ENCODE results near the gene RAB3D.

Gene RAB3D

GRCh38 chr19:11281356-11282049, 58.0 kb downstream of the RAB3D start:
- WGBS, 2 donors (ENCODE audit: extremely low coverage in 2 of 2, insufficient read length in 2 of 2, insufficient replicate concordance in 1 of 2) = no CpG with 5 or more reads among the region's 11 CpGs
- Histone ChIP-seq H3K27ac (replicated peaks; ENCODE audit: low read length) (no peak overlapping the region), H2BK120ac (ENCODE audit: low read depth, low read length) (no peak overlapping the region), H3K14ac (ENCODE audit: low read length) (no peak overlapping the region), H2AFZ (ENCODE audit: low read length) (no peak overlapping the region), H3K4me1 (ENCODE audit: control insufficient read depth in 2 of 2, insufficient read depth in 1 of 2, low read depth in 1 of 2, low read length in 2 of 2) (peaks cover 2 to 14% of the 10 kb centered on the region in 2 donors), H3K18ac (ENCODE audit: low read length) (no peak overlapping the region), H3K27me3 (ENCODE audit: control insufficient read depth in 3 of 3, insufficient read depth in 3 of 3, low read depth in 1 of 3, low read length in 3 of 3) (no peaks in the 10 kb centered on the region), H3K4me2 (ENCODE audit: insufficient read depth, low read length, poor library complexity, severe bottlenecking) (no peak overlapping the region), H3K4ac (ENCODE audit: low read length) (no peak overlapping the region), H3K9me3 (replicated peaks in 1 of 2; ENCODE audit: control insufficient read depth in 2 of 2, insufficient read depth in 1 of 2, low read depth in 1 of 2, low read length in 2 of 2) (peaks cover 4% of the 10 kb centered on the region in 2 donors), H4K91ac (ENCODE audit: low read depth, low read length, poor library complexity) (no peak overlapping the region), H3K9ac (ENCODE audit: low read depth, low read length, poor library complexity) (no peak overlapping the region), H3K4me3 (ENCODE audit: low read length in 2 of 2) (no peak overlapping the region), H2BK12ac (ENCODE audit: low read length) (no peak overlapping the region), H2BK5ac (ENCODE audit: low read length) (no peak overlapping the region), H3K36me3 (replicated peaks in 1 of 2; ENCODE audit: control insufficient read depth in 2 of 2, insufficient read depth in 2 of 2, low read length in 2 of 2) (no peaks in the 10 kb centered on the region), H2AK5ac (ENCODE audit: low read depth, low read length) (no peak overlapping the region), H3K79me1 (ENCODE audit: low read depth, low read length) (no peaks in the 10 kb centered on the region), H2BK15ac (ENCODE audit: low read length) (no peak overlapping the region), H4K8ac (ENCODE audit: low read depth, low read length) (no peak overlapping the region), H3K23ac (ENCODE audit: low read depth, low read length, poor library complexity) (no peak overlapping the region)
- DNase-seq (ENCODE audit: low spot score) = no peak

DNA sequence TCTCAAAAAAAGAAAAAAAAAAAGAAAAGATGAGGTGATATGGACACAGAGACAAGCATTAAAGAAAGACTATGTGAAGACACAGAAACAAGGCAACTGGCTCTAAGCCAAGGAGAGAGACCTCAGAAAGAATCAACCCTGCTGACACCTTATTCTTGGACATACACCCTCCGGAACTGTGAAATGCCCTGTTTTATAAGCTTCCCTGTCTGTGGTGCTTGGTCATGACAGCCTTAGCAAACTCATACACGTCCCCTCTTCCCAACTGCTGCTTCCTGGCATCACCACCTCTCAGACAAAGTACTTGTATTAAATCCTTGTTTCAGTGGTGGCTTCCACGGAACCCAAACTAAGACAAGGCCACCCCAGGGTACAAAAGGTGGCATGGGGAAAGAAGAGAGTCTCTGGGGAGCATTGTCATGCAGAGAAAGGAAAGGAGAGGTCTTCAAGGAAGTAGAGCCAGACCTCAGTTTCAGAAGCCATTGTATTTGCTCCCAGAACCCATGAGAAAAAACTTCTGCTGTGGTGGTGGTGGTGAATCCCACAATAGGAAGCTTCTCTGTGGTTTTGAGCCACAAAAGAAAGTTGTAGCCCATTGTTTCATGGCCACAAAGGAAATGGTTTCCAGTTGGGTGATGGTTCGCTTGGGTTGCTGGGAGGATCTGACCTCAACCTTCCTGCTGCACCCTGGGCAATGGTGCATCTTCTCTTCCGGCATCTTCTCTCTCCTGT, 59.8 kb downstream of the RAB3D start:
- Histone ChIP-seq H3K18ac (ENCODE audit: low read length) (no peak overlapping the region), H2BK15ac (ENCODE audit: low read length) (no peak overlapping the region)

GRCh38 chr19:11278670-11279069, 60.8 kb downstream of the RAB3D start:
- H3K4ac ChIP-seq (ENCODE audit: low read length) = no peak overlapping the region
- no peak overlapping the region for H3K9ac ChIP-seq (ENCODE audit: low read depth, low read length, poor library complexity)
- H3K79me1 ChIP-seq (ENCODE audit: low read depth, low read length) = no peaks in the 10 kb centered on the region
- H3K27me3 ChIP-seq (ENCODE audit: control insufficient read depth in 3 of 3, insufficient read depth in 3 of 3, low read depth in 1 of 3, low read length in 3 of 3) = no peaks in the 10 kb centered on the region
- H2BK5ac ChIP-seq (ENCODE audit: low read length) = no peak overlapping the region
- no peak overlapping the region for H3K23ac ChIP-seq (ENCODE audit: low read depth, low read length, poor library complexity)
- H3K18ac ChIP-seq (ENCODE audit: low read length) = no peak overlapping the region
- no peak for DNase-seq (ENCODE audit: low spot score)
- no peak overlapping the region for H3K27ac ChIP-seq (replicated peaks; ENCODE audit: low read length)
- H4K8ac ChIP-seq (ENCODE audit: low read depth, low read length) = no peak overlapping the region
- no peaks in the 10 kb centered on the region for H3K36me3 ChIP-seq (replicated peaks in 1 of 2; ENCODE audit: control insufficient read depth in 2 of 2, insufficient read depth in 2 of 2, low read length in 2 of 2)
- H3K14ac ChIP-seq (ENCODE audit: low read length) = no peak overlapping the region
- no CpG with 5 or more reads among the region's 6 CpGs for WGBS, 2 donors (ENCODE audit: extremely low coverage in 2 of 2, insufficient read length in 2 of 2, insufficient replicate concordance in 1 of 2)
- H2AFZ ChIP-seq (ENCODE audit: low read length) = no peak overlapping the region
- no peak overlapping the region for H4K91ac ChIP-seq (ENCODE audit: low read depth, low read length, poor library complexity)
- peaks cover 2 to 21% of the 10 kb centered on the region in 2 donors for H3K4me1 ChIP-seq (ENCODE audit: control insufficient read depth in 2 of 2, insufficient read depth in 1 of 2, low read depth in 1 of 2, low read length in 2 of 2)
- H3K4me2 ChIP-seq (ENCODE audit: insufficient read depth, low read length, poor library complexity, severe bottlenecking) = no peak overlapping the region
- no peak overlapping the region for H2BK12ac ChIP-seq (ENCODE audit: low read length)
- H3K4me3 ChIP-seq (ENCODE audit: low read length in 2 of 2) = no peak overlapping the region
- H2BK120ac ChIP-seq (ENCODE audit: low read depth, low read length) = no peak overlapping the region
- peaks cover 4% of the 10 kb centered on the region in 2 donors for H3K9me3 ChIP-seq (replicated peaks in 1 of 2; ENCODE audit: control insufficient read depth in 2 of 2, insufficient read depth in 1 of 2, low read depth in 1 of 2, low read length in 2 of 2)
- no peak overlapping the region for H2AK5ac ChIP-seq (ENCODE audit: low read depth, low read length)
- no peak overlapping the region for H2BK15ac ChIP-seq (ENCODE audit: low read length)

More for the DNA sequence above, 59.8 kb downstream of the RAB3D start:
- Histone ChIP-seq H4K8ac (ENCODE audit: low read depth, low read length) (no peak overlapping the region), H2AK5ac (ENCODE audit: low read depth, low read length) (no peak overlapping the region), H3K27ac (replicated peaks; ENCODE audit: low read length) (no peak overlapping the region), H3K4me2 (ENCODE audit: insufficient read depth, low read length, poor library complexity, severe bottlenecking) (no peak overlapping the region), H4K91ac (ENCODE audit: low read depth, low read length, poor library complexity) (no peak overlapping the region), H3K9me3 (replicated peaks in 1 of 2; ENCODE audit: control insufficient read depth in 2 of 2, insufficient read depth in 1 of 2, low read depth in 1 of 2, low read length in 2 of 2) (peaks cover 4% of the 10 kb centered on the region in 2 donors), H3K79me1 (ENCODE audit: low read depth, low read length) (no peaks in the 10 kb centered on the region), H3K27me3 (ENCODE audit: control insufficient read depth in 3 of 3, insufficient read depth in 3 of 3, low read depth in 1 of 3, low read length in 3 of 3) (no peaks in the 10 kb centered on the region), H2BK120ac (ENCODE audit: low read depth, low read length) (peak overlapping the region; percentile 91), H3K23ac (ENCODE audit: low read depth, low read length, poor library complexity) (no peak overlapping the region), H2BK12ac (ENCODE audit: low read length) (no peak overlapping the region), H3K4me1 (ENCODE audit: control insufficient read depth in 2 of 2, insufficient read depth in 1 of 2, low read depth in 1 of 2, low read length in 2 of 2) (peaks cover 2 to 21% of the 10 kb centered on the region in 2 donors), H3K36me3 (replicated peaks in 1 of 2; ENCODE audit: control insufficient read depth in 2 of 2, insufficient read depth in 2 of 2, low read length in 2 of 2) (no peaks in the 10 kb centered on the region), H2BK5ac (ENCODE audit: low read length) (no peak overlapping the region), H2AFZ (ENCODE audit: low read length) (peak overlapping the region; percentile 68), H3K14ac (ENCODE audit: low read length) (no peak overlapping the region), H3K9ac (ENCODE audit: low read depth, low read length, poor library complexity) (no peak overlapping the region), H3K4me3 (ENCODE audit: low read length in 2 of 2) (no peak overlapping the region), H3K4ac (ENCODE audit: low read length) (no peak overlapping the region)
- WGBS, 2 donors (ENCODE audit: extremely low coverage in 2 of 2, insufficient read length in 2 of 2, insufficient replicate concordance in 1 of 2) = no CpG with 5 or more reads among the region's 5 CpGs
- DNase-seq (ENCODE audit: low spot score) = no peak

DNA sequence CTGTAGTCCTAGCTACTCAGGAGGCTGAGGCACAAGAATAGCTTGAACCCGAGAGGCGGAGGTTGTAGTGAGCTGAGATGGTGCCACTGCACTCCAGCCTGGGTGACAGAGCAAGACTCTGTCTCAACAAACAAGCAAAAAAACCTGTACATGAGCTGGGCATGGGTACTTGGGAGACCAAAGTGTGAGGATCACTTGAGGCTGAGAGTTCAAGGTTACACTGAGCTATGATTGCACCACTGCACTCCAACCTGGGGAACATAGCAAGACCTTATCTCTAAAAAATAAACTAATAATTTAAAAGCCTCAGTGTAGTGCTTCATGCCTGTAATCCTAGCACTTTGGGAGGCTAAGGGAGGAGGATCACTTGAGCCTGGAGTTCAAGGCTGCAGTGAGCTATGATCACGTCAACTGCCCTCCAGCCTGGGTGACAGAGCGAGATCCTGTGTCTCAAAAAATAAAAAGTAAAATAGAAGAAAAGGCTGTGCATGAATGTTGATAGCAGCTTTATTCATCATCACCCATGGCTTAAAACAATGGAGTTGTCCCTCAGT, 64.8 kb downstream of the RAB3D start:
- no peak overlapping the region for H3K27ac ChIP-seq (replicated peaks; ENCODE audit: low read length)
- DNase-seq (ENCODE audit: low spot score) = no peak
- H4K91ac ChIP-seq (ENCODE audit: low read depth, low read length, poor library complexity) = no peak overlapping the region
- H2BK15ac ChIP-seq (ENCODE audit: low read length) = no peak overlapping the region
- no peak overlapping the region for H3K4me2 ChIP-seq (ENCODE audit: insufficient read depth, low read length, poor library complexity, severe bottlenecking)
- no peak overlapping the region for H3K18ac ChIP-seq (ENCODE audit: low read length)
- no peak overlapping the region for H3K14ac ChIP-seq (ENCODE audit: low read length)
- H2AK5ac ChIP-seq (ENCODE audit: low read depth, low read length) = no peak overlapping the region
- no peaks in the 10 kb centered on the region for H3K27me3 ChIP-seq (ENCODE audit: control insufficient read depth in 3 of 3, insufficient read depth in 3 of 3, low read depth in 1 of 3, low read length in 3 of 3)
- H3K9ac ChIP-seq (ENCODE audit: low read depth, low read length, poor library complexity) = no peak overlapping the region
- no peak overlapping the region for H2AFZ ChIP-seq (ENCODE audit: low read length)
- H4K8ac ChIP-seq (ENCODE audit: low read depth, low read length) = no peak overlapping the region
- H3K4me1 ChIP-seq (ENCODE audit: control insufficient read depth in 2 of 2, insufficient read depth in 1 of 2, low read depth in 1 of 2, low read length in 2 of 2) = peaks cover 0 to 17% of the 10 kb centered on the region in 2 donors
- no CpG with 5 or more reads among the region's 4 CpGs for WGBS, 2 donors (ENCODE audit: extremely low coverage in 2 of 2, insufficient read length in 2 of 2, insufficient replicate concordance in 1 of 2)
- no peaks in the 10 kb centered on the region for H3K79me1 ChIP-seq (ENCODE audit: low read depth, low read length)
- H3K4me3 ChIP-seq (ENCODE audit: low read length in 2 of 2) = no peak overlapping the region
- no peak overlapping the region for H2BK5ac ChIP-seq (ENCODE audit: low read length)
- no peak overlapping the region for H3K4ac ChIP-seq (ENCODE audit: low read length)
- H3K23ac ChIP-seq (ENCODE audit: low read depth, low read length, poor library complexity) = no peak overlapping the region
- no peaks in the 10 kb centered on the region for H3K36me3 ChIP-seq (replicated peaks in 1 of 2; ENCODE audit: control insufficient read depth in 2 of 2, insufficient read depth in 2 of 2, low read length in 2 of 2)
- no peak overlapping the region for H2BK120ac ChIP-seq (ENCODE audit: low read depth, low read length)
- no peak overlapping the region for H2BK12ac ChIP-seq (ENCODE audit: low read length)
- peaks cover 4% of the 10 kb centered on the region in 2 donors for H3K9me3 ChIP-seq (replicated peaks in 1 of 2; ENCODE audit: control insufficient read depth in 2 of 2, insufficient read depth in 1 of 2, low read depth in 1 of 2, low read length in 2 of 2)
